ENCODE measurements around the gene CLASP1.
A peak's percentile ranks its signal among the peaks of the same experiment; 100 is the strongest.
"Not testable (repeated sequence)": the region's sequence is repeated elsewhere in the genome, so short reads cannot be mapped to it uniquely, and the experiment has no call there.

Gene CLASP1

DNA sequence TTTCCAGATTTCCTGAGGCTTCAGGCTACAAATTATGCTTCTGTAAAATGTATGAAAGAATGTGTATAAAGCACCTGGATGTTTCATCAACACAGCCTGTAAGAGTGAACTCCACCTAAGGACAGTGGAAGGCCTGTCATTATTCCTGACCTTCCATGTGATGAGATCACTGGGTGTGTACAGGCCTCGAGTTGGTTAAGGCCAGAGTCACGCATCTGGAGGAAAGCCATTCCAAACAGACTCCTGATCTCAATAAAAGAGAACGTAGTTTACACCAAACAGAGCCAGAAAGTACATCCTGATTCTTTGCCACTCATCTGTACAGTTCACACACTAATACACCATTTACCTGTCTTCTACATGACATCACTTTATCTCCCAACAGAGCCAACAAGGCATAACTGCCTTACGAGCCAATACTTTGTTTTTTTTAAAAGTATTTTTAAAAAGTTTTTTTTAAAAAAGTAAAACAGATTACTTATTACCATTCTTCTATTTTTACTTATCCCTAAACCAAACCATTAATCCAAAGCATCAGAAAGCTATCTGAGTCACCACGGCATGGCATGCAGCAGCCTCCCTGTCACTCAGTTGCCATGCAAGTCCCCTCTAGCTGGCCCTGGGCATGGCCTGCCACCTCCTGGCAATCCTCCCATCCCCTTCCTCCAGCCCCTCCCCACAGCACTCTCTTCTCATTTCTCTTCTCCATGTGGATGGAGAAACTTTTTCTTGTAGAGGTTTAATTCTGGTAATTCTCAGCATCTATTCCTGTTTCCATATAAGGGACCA, 285.4 kb downstream of the CLASP1 start:
- no peak for DNase-seq

DNA sequence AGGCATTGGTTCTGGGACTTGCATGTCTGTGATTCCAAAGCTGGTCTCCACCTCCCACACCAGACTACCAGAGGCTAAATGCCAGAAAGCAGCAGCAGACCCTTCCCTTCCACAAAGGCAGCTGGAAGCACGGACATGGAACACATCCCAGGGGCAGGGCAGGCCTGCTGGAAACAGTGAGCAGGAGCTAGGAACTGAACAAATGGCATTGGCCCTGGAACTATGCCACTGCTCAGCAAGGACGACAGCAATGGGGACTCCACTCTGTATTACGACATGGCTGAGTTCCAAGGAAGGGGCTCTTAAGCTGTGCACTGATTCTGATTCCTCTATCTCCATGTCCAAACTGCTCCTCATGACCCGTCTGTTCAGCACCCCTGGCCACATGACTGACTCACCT, 286.5 kb downstream of the CLASP1 start:
- no peak for DNase-seq

DNA sequence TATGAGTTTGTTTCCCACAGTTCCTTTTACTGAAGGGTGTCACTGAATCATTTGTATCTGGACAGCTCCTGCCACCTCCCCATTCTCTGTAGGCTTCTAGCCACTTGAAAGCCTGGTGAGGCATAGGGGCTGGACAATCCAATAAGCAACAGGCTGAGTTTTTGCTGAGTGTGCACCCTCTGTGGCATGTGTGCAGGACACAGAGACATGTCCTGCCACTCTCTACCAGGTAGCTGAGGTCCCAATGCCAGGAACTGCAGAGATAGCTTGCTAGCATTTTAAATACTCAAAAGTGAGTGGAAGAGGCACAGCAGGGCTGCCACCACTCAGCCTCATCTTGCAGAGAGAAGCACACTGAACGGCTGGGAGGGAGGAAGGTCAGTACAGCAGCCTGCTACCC, 287.0 kb downstream of the CLASP1 start:
- DNase-seq: no peak

GRCh38 chr2:121360566-121361300, 288.5 kb downstream of the CLASP1 start:
- no peak for DNase-seq

DNA sequence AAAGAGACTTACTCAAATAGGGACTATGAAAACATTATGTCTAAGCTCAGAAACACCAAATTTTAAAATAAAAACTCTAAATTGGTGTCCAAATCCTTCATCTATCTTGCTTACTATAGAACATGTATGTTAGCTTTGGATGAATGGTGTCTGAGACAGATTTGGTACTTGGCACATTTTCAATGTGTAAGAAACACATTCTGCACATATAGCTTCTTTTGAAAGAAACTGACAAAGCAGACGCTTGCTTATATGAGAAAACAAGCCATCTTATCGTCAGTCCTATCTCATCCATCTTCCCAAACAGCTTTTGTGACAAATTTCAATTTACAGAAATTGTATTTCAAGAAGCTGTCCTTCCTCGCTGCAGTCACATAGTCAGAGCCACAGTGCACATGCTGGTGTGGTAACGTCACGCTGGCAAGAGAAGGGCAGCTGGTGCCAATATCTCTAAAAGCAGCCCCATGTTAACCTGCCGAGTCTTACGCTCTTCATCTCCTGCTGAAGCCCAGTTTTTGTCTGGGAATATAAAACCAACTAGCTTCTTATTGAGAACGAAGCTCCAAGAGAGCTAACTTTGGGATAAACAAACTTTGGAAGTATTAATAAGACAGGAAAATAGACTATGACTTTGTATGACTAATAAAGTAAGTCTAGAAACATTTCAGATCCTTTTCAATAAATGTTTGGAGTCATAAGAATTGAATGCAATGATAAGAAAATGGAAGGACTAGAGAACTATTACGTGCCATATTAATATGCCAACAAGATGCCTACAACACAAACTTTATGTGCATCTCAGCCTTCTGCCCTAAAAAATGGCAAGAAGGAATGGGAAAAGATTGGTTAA, 289.3 kb downstream of the CLASP1 start:
- DNase-seq: no peak

DNA sequence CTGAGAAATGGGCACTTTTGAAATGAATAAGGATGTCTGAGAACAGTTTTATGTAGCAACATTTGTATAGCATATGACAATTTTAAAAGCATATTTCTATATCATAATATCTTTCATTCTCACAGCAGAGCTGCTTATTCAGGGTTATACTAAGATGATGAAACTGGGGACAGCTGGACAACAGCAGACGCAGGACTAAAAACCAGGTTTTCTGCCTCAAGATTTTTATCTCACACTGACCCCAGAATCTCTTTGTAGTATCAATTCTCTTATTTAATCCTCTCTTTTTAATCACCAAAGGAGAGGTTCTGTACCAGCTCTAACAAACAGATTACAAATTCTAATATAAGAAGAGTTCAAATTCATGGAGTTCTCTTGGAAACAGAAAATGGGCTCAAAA, 290.1 kb downstream of the CLASP1 start:
- DNase-seq: no peak

GRCh38 chr2:121358291-121358690, 291.0 kb downstream of the CLASP1 start:
- DNase-seq: no peak

GRCh38 chr2:121356058-121356640, 293.1 kb downstream of the CLASP1 start:
- DNase-seq: peak in 1 of 2 donors; percentile 10

GRCh38 chr2:121355488-121355887, 293.8 kb downstream of the CLASP1 start:
- DNase-seq: no peak

DNA sequence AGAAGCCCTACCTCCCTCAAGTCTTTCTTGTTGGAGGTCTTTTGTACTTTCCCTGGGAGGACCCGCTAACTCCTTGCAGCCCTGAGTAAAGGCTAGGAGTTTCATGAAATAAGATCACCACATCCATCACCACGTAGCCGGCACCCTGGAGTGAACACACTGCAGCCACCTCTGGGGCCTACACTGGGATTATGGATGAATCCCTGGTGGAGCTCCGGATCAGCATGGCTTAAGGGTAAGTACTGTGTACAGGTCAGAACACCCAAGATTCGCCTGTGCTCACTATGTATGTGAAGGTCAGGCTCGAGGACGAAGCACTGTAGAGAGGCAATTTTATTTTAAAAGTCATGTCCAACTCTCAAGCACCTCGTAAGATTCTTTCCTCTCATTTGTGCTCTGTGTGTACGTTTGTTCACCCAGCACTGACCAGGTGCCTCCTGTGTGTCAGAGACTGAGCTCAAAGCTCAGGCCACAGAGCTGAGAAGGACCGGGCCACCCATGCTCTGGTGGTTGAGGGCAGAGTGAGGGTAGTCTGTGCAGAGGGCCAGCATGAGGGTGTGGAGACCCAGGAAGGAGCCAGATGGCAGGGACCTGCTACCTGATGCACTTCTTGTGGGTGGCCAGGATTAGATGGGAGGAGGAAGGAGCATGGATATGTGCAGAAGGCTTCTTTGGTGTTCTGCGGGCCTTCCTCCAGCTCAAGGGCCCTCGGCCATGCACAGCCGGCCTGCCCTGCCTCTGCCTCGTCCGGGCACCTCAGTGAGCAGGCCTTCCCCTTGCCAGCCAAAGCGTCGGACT, 297.5 kb downstream of the CLASP1 start:
- DNase-seq: no peak

DNA sequence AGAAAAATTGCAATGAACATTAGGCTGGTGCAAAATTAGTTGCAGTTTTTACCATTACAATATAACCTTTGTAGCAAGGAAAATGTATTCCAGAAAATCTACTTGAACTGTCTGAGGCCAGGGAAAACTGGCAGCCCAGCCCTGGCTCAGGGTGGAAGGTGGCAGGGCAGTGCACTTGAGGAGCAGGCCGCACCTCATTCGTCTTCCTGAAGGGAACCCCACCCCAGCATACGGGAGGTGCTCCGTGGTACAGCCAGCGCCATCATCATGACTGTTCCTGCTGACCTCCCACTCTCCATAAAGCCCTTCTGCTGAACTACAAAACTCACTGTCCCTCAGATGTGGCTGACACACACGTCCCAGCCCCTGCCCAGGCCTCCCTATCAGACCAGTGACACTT, 298.4 kb downstream of the CLASP1 start:
- DNase-seq: no peak

- no peak for DNase-seq
Measured at GRCh38 chr2:121350402-121350775, 298.9 kb downstream of the CLASP1 start.

- DNase-seq: no peak
Measured at GRCh38 chr2:121349721-121350401, 299.4 kb downstream of the CLASP1 start.

DNA sequence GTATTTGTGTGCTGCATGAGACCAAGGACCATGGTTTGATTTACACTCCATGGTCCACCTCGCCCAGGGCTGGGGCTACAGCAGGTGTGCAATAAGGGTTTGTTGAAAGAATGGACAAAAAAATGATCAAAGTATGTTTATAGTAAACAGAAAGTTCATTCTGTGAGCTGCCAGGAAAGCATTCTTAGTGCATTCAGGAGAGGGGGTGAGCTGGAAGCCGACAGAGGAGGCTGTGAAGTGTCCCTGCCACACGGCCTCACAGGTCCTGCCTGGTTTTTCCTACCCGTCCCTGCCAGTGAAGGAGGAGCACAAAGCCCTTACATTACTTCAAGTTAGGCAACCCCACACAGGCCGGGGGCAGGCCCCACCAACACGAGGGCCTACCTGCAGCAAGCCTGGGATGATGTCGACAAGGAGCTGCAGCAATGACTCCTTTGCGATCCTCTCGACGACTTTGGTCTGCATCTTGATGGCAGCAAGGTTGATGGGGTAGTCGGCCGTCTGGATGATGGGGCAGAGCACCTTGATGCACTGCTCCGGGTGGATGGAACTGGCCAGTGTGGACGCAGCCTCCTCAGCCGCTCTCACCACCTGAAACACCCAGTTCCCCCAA, 301.0 kb downstream of the CLASP1 start:
- DNase-seq: no peak

- no peak for DNase-seq
Measured at GRCh38 chr2:121346859-121347258, 302.4 kb downstream of the CLASP1 start.

- no peak for DNase-seq
Measured at GRCh38 chr2:121346407-121346806, 302.9 kb downstream of the CLASP1 start.

DNA sequence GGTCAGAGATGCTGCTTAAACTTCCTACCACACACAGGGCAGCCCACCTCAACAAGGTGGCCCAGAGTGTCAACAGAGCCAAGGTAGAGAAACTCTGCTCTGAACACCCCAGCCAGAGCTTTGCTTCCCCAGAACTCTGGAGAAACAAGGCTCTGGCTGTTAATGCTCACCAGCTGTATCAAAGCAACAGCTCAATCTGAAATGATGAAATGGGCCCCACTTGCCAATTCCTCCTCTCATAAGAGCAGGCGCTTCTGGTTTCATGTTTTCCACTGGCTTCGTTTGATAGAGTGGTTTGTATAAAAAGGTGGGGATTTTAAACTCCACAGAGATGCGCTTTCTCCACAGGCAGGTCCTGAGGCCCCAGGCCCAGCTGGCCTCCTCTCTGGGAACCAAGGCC, 303.4 kb downstream of the CLASP1 start:
- no peak for DNase-seq

DNA sequence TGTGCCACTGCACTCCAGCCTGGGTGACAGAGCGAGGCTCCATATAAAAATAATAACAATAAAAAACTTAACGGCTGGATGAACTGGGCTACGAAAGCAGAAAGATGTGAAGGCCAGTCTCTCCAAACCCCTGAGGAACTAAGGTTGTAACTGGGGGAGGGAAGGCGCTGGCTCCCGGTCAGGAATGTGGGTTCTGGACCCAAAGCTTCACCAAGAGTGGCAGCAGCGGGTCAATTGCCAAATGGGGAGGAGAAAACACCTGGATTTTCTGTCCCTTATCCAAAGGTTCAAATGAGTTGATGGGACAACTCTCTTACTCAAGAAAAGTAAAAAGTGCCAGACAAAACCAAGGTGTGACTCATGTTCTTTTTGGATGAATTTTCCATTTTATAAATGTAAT, 304.2 kb downstream of the CLASP1 start:
- no peak for DNase-seq

DNA sequence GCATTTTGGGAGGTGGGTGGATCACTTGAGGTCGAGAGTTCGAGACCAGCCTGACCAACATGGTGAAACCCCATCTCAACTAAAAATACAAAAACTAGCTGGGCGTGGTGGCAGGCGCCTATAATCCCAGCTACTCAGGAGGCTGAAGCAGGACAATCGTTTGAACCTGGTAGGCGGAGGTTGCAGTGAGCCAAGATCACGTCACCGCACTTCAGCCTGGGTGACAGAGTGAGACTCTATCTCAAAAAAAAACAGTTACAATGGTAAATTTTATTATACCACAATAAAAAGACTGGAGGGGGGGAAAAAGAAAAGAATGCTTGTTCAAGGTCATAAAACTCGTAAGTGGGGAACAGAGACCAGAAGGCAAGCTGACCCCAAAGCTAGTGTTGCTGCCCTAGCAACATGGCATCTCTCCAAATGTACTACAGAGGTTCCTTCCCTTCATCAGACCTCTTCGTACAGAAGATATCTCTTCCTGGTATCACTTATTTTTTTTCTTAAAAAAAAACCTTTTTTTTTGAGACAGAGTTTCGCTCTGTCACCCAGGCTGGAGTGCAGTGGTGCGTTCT, 305.3 kb downstream of the CLASP1 start:
- DNase-seq: not testable (repeated sequence)

DNA sequence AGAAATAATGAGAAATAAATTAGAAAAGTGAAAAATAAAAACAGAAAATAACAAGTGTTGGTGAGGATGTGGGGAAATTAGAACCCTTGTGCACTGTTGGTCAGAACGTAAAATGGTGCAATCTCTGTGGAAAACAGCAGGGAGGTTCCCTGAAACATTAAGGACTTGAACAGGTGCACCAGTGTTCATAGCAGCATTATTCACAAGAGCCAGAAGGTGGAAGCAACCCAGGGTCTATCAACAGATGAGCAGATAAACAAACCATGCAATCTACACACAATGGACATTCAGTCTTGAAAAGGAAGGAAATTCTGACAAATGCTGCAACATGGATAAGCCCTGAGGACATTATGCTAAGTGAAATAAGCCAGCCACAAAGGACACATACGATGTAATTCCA, 306.1 kb downstream of the CLASP1 start:
- DNase-seq: no peak

GRCh38 chr2:121342751-121343150, 306.5 kb downstream of the CLASP1 start:
- no peak for DNase-seq

Measured in CD4-positive, alpha-beta T cell treated with Interleukin-1 beta for 1 hour (primary cell).